ENCODE data around the gene NKAIN4. TPM values are rescaled to one million over a fixed set of nuclear protein-coding genes. Genes with fewer than 3 reads are reported as not detected.

Gene NKAIN4
- total RNA-seq, 1 experiment from 2014 or later: not detected

DNA sequence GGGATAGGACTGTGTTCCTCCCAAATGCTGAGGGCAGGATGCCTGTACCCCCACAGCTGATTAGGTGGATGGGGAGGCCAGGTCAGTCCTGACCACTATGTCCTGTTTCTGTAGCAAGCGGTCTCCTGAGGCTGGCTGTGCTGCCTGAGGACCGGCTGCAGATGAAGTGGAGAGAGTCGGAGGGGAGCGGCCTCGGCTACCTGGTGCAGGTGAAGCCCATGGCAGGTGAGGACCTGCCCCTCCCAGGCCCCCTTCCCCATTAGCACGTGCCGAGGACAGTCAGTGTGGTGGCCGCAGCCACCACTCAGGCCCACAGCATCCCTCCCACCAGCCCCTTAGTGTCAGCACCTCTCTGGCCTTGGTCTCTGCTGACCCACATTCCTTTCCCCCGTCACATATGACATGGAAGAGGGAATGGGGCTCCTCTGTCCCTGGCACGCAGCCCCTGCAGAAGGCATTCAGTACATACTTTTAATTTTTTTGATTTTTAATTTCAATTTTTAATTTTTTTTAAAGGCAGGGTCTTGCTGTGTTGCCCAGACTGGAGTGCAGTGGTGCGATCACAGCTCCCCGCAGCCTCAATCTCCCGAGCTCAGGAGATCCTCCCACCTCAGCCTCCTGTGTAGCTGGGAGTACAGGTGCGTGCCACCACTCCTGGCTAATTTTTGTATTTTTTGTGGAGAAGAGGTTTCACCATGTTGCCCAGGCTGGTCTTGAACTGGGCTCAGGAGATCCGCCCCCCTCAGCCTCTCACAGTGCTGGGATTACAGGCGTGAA is 43.7 kb upstream of the NKAIN4 start:
- no peak for DNase-seq
- CTCF ChIA-PET: interaction anchor here (4.5 kb wide), 1 partner anchor 11 kb away, joined by 21 read pairs; no protein-coding TSS in a partner anchor
- intact Hi-C loops (cut with micrococcal nuclease; ENCODE audit: unreplicated experiment): no loop called here
- Mint-ChIP-seq H3K4me1 (ENCODE audit: low read depth, unreplicated experiment) (no peaks in the 10 kb centered on the region), H3K27ac (ENCODE audit: unreplicated experiment) (no peak overlapping the region), H3K27me3 (ENCODE audit: unreplicated experiment) (peaks cover 100% of the 10 kb centered on the region), H3K9me3 (ENCODE audit: low read depth, unreplicated experiment) (peaks cover 3% of the 10 kb centered on the region), H3K4me3 (ENCODE audit: low read depth, unreplicated experiment) (no peak overlapping the region), H3K36me3 (ENCODE audit: insufficient read depth, unreplicated experiment) (peaks cover 14% of the 10 kb centered on the region)
- TF ChIP-seq CTCF (IDR thresholded peaks at IDR 0.05; ENCODE audit: unreplicated experiment): no peak
- BruUV-seq (replicated peaks): no TSS peak

DNA sequence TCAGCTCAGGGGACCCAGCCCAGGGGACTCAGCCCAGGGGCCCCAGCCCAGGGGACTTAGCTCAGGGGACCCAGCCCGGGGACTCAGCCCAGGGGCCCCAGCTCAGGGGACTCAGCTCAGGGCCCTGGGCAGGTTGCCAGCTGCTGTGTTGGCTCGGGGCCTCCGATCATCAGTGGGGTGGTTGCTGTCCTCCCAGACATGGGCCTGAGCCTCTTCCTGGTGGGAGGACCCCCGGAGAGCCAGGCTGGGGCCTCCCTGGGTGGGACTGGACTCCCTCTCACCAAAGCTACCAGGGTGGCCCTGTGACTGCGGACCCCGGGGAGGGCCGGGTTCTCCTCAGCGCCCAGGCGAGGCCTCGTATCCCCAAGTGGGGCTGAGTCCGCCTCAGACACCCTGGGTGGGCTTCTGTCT is 43.1 kb upstream of the NKAIN4 start:
- H3K4me3 Mint-ChIP-seq (ENCODE audit: low read depth, unreplicated experiment): no peak overlapping the region
- DNase-seq: no peak
- no peak for TF ChIP-seq CTCF (IDR thresholded peaks at IDR 0.05; ENCODE audit: unreplicated experiment)
- H3K36me3 Mint-ChIP-seq (ENCODE audit: insufficient read depth, unreplicated experiment): peaks cover 14% of the 10 kb centered on the region
- BruUV-seq (replicated peaks): no TSS peak
- intact Hi-C loops (cut with micrococcal nuclease; ENCODE audit: unreplicated experiment): no loop called here
- no peak overlapping the region for H3K27ac Mint-ChIP-seq (ENCODE audit: unreplicated experiment)
- peaks cover 3% of the 10 kb centered on the region for H3K9me3 Mint-ChIP-seq (ENCODE audit: low read depth, unreplicated experiment)
- no peaks in the 10 kb centered on the region for H3K4me1 Mint-ChIP-seq (ENCODE audit: low read depth, unreplicated experiment)
- CTCF ChIA-PET: interaction anchor here (4.5 kb wide), 1 partner anchor 11 kb away, joined by 21 read pairs; no protein-coding TSS in a partner anchor
- peaks cover 100% of the 10 kb centered on the region for H3K27me3 Mint-ChIP-seq (ENCODE audit: unreplicated experiment)

GRCh38 chr20:63296531-63297299 is 42.5 kb upstream of the NKAIN4 start:
- peaks cover 3% of the 10 kb centered on the region for H3K9me3 Mint-ChIP-seq (ENCODE audit: low read depth, unreplicated experiment)
- H3K27ac Mint-ChIP-seq (ENCODE audit: unreplicated experiment): no peak overlapping the region
- H3K27me3 Mint-ChIP-seq (ENCODE audit: unreplicated experiment): peaks cover 100% of the 10 kb centered on the region
- TF ChIP-seq CTCF (IDR thresholded peaks at IDR 0.05; ENCODE audit: unreplicated experiment): no peak
- DNase-seq: no peak
- intact Hi-C loops (cut with micrococcal nuclease; ENCODE audit: unreplicated experiment): no loop called here
- H3K4me3 Mint-ChIP-seq (ENCODE audit: low read depth, unreplicated experiment): no peak overlapping the region
- no TSS peak for BruUV-seq (replicated peaks)
- CTCF ChIA-PET: interaction anchor here (0.7 to 4.5 kb wide), 2 partner anchors 12 to 72 kb away, joined by 3 to 21 read pairs; no protein-coding TSS in a partner anchor
- H3K4me1 Mint-ChIP-seq (ENCODE audit: low read depth, unreplicated experiment): no peaks in the 10 kb centered on the region
- peaks cover 14% of the 10 kb centered on the region for H3K36me3 Mint-ChIP-seq (ENCODE audit: insufficient read depth, unreplicated experiment)

DNA sequence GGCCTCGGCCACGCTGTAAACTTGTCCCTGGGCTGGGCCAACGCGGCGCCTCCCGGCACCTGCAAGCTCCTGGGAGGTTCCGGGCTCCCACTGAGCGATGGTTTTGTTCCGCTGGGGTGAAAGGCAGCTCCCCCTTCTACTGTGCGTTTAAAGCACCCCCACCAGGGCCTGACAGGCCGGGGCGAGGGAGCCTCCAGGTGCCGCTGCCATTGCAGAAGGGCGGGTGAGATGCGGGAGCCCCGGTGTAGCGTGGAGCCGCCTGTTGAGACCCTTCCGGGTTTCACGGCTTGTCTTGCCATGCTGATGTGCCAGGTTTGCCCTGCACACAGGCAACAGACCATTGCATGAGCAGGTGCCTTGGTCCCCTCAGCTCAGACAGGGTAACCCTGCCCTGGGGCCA is 41.6 kb upstream of the NKAIN4 start:
- no peak for TF ChIP-seq CTCF (IDR thresholded peaks at IDR 0.05; ENCODE audit: unreplicated experiment)
- CTCF ChIA-PET: interaction anchor here (1.3 to 4.5 kb wide), 2 partner anchors 13 to 73 kb away, joined by 5 to 21 read pairs; no protein-coding TSS in a partner anchor
- Mint-ChIP-seq H3K4me3 (ENCODE audit: low read depth, unreplicated experiment) (no peak overlapping the region), H3K27me3 (ENCODE audit: unreplicated experiment) (peaks cover 92% of the 10 kb centered on the region), H3K4me1 (ENCODE audit: low read depth, unreplicated experiment) (no peaks in the 10 kb centered on the region), H3K36me3 (ENCODE audit: insufficient read depth, unreplicated experiment) (peaks cover 18% of the 10 kb centered on the region), H3K27ac (ENCODE audit: unreplicated experiment) (no peak overlapping the region), H3K9me3 (ENCODE audit: low read depth, unreplicated experiment) (no peaks in the 10 kb centered on the region)
- intact Hi-C loops (cut with micrococcal nuclease; ENCODE audit: unreplicated experiment): no loop called here
- no peak for DNase-seq
- BruUV-seq (replicated peaks): no TSS peak
